H9 (cell line): ENCODE measurements around the gene EDDM3A. TPM values are rescaled to one million over a fixed set of nuclear protein-coding genes. Genes with fewer than 3 reads are reported as not detected.

ENCODE experiments used
- DNase-seq: peaks from one replicate; pipeline ENCODE4 v3.0.0-alpha.2; 2017
- H2AFZ ChIP-seq: one replicate; pipeline ENCODE4 v1.6.1; 2013; ENCODE audit warnings: mild to moderate bottlenecking, low read length, control low read depth, moderate library complexity
- H2AK5ac ChIP-seq: 2 replicates; pipeline ENCODE4 v1.6.1; 2013; ENCODE audit warnings: low read length, control low read depth, mixed read lengths; ENCODE audit not compliant: insufficient read length
- H2BK120ac ChIP-seq: one replicate; pipeline ENCODE4 v1.6.1; 2013; ENCODE audit warnings: low read depth, mild to moderate bottlenecking, low read length, control low read depth, inconsistent platforms; ENCODE audit not compliant: poor library complexity, severe bottlenecking
- H2BK12ac ChIP-seq: 2 replicates; pipeline ENCODE4 v1.6.1; 2013; ENCODE audit warnings: low read length, control low read depth, mixed read lengths, low read depth; ENCODE audit not compliant: insufficient read length
- H2BK15ac ChIP-seq: 2 replicates; pipeline ENCODE4 v1.6.1; 2013; ENCODE audit warnings: low read depth, low read length, control low read depth
- H2BK20ac ChIP-seq: one replicate; pipeline ENCODE4 v1.6.1; 2013; ENCODE audit warnings: low read depth, mild to moderate bottlenecking, low read length, control low read depth, inconsistent platforms; ENCODE audit not compliant: poor library complexity, severe bottlenecking
- H2BK5ac ChIP-seq: 2 replicates; pipeline ENCODE4 v1.6.1; 2013; ENCODE audit warnings: low read length, control low read depth, mixed read lengths; ENCODE audit not compliant: insufficient read length
- H3K14ac ChIP-seq: 2 replicates; pipeline ENCODE4 v1.6.1; 2013; ENCODE audit warnings: low read length, control low read depth; ENCODE audit not compliant: insufficient read depth
- H3K18ac ChIP-seq: 2 replicates; pipeline ENCODE4 v1.6.1; 2013; ENCODE audit warnings: low read depth, mild to moderate bottlenecking, mixed read lengths, low read length, control low read depth; ENCODE audit not compliant: insufficient read length
- H3K23ac ChIP-seq: 2 replicates; pipeline ENCODE4 v1.6.1; 2013; ENCODE audit warnings: low read length, control low read depth, mixed read lengths, low read depth; ENCODE audit not compliant: insufficient read length
- H3K23me2 ChIP-seq: 2 replicates; pipeline ENCODE4 v1.6.1; 2013; ENCODE audit warnings: low read depth, mild to moderate bottlenecking, mixed read lengths, low read length, control low read depth; ENCODE audit not compliant: insufficient read length, poor library complexity, severe bottlenecking
- H3K27ac ChIP-seq: 2 replicates; pipeline ENCODE4 v1.5.1; 2013; ENCODE audit warnings: low read length, control low read depth, mixed read lengths, low read depth; ENCODE audit not compliant: insufficient read length
- H3K27me3 ChIP-seq: 2 replicates; pipeline ENCODE4 v1.6.1; 2013; ENCODE audit warnings: low read length, control low read depth, inconsistent platforms; ENCODE audit not compliant: insufficient read depth
- H3K4ac ChIP-seq: 2 replicates; pipeline ENCODE4 v1.6.1; 2013; ENCODE audit warnings: low read depth, mild to moderate bottlenecking, control low read depth, inconsistent platforms, low read length, moderate library complexity
- H3K4me1 ChIP-seq: 2 replicates; pipeline ENCODE4 v1.6.1; 2013; ENCODE audit warnings: low read length, control low read depth, inconsistent platforms; ENCODE audit not compliant: insufficient read depth
- H3K4me2 ChIP-seq: 2 replicates; pipeline ENCODE4 v1.6.1; 2013; ENCODE audit warnings: low read length, control low read depth, mixed read lengths; ENCODE audit not compliant: insufficient read length, insufficient read depth
- H3K56ac ChIP-seq: 2 replicates; pipeline ENCODE4 v1.6.1; 2013; ENCODE audit warnings: low read depth, mild to moderate bottlenecking, mixed read lengths, low read length, control low read depth; ENCODE audit not compliant: insufficient read length
- H3K79me1 ChIP-seq: 2 replicates; pipeline ENCODE4 v1.6.1; 2013; ENCODE audit warnings: low read depth, mild to moderate bottlenecking, moderate library complexity, low read length, control low read depth, inconsistent platforms; ENCODE audit not compliant: insufficient read depth, poor library complexity, severe bottlenecking
- H3K79me2 ChIP-seq: 2 replicates; pipeline ENCODE4 v1.6.1; 2013; ENCODE audit warnings: low read length, control low read depth, inconsistent platforms; ENCODE audit not compliant: insufficient read depth
- H3K9ac ChIP-seq: 2 replicates; pipeline ENCODE4 v1.6.1; 2013; ENCODE audit warnings: low read length, control low read depth, mixed read lengths; ENCODE audit not compliant: insufficient read length; ENCODE audit errors: extremely low read depth
- H3K9me3 ChIP-seq: one replicate; pipeline ENCODE4 v1.6.1; 2013; ENCODE audit warnings: low read depth, low read length, inconsistent platforms; ENCODE audit not compliant: control insufficient read depth
- H3T11ph ChIP-seq: one replicate; pipeline ENCODE4 v1.6.1; 2013; ENCODE audit warnings: mild to moderate bottlenecking, low read length, control low read depth, inconsistent platforms
- H4K20me1 ChIP-seq: one replicate; pipeline ENCODE4 v1.6.1; 2013; ENCODE audit not compliant: control insufficient read depth, insufficient read length, insufficient read depth
- H4K5ac ChIP-seq: 2 replicates; pipeline ENCODE4 v1.6.1; 2013; ENCODE audit warnings: low read depth, mild to moderate bottlenecking, mixed read lengths, low read length, control low read depth; ENCODE audit not compliant: insufficient read length
- H4K8ac ChIP-seq: replicated peaks from 2 replicates; pipeline ENCODE4 v1.6.1; 2013; ENCODE audit warnings: low read length, control low read depth, mixed read lengths, low read depth; ENCODE audit not compliant: insufficient read length
- H4K91ac ChIP-seq: 2 replicates; pipeline ENCODE4 v1.6.1; 2013; ENCODE audit warnings: low read depth, mild to moderate bottlenecking, moderate library complexity, mixed read lengths, low read length, control low read depth; ENCODE audit not compliant: insufficient read length
- H3K27ac Mint-ChIP-seq, 3 experiments: 2 replicates in 2 of 3; 3 replicates in 1 of 3; pipeline ENCODE4 v1.8.0; 2020 to 2021; ENCODE audit warnings: mixed read lengths in 3 of 3, mild to moderate bottlenecking in 1 of 3, moderate library complexity in 1 of 3
- H3K27me3 Mint-ChIP-seq: 2 replicates; pipeline ENCODE4 v1.8.0; 2021; ENCODE audit warnings: low read depth, mild to moderate bottlenecking, moderate library complexity, mixed read lengths
- H3K36me3 Mint-ChIP-seq, 3 experiments: 2 replicates in 2 of 3; 3 replicates in 1 of 3; pipeline ENCODE4 v1.8.0; 2020 to 2021; ENCODE audit warnings: low read depth in 3 of 3, mixed read lengths in 3 of 3; ENCODE audit not compliant: insufficient read depth in 1 of 3
- H3K4me1 Mint-ChIP-seq, 2 experiments: 2 replicates each; pipeline ENCODE4 v1.8.0; 2020; ENCODE audit warnings: mixed read lengths in 2 of 2
- H3K4me3 Mint-ChIP-seq, 2 experiments: 2 replicates in 1 of 2; 3 replicates in 1 of 2; pipeline ENCODE4 v1.8.0; 2020 to 2021; ENCODE audit warnings: mild to moderate bottlenecking in 2 of 2, mixed read lengths in 2 of 2, moderate library complexity in 1 of 2
- H3K9me3 Mint-ChIP-seq, 2 experiments: 2 replicates in 1 of 2; 3 replicates in 1 of 2; pipeline ENCODE4 v1.8.0; 2020; ENCODE audit warnings: mild to moderate bottlenecking in 2 of 2, mixed read lengths in 2 of 2, moderate library complexity in 1 of 2
- WGBS: extraction: QIAGEN DNeasy Blood & Tissue Kit; methylation state at CpG from one replicate; pipeline ENCODE4 v1.1.7; 2013; ENCODE audit warnings: missing lambda C conversion rate, low lambda C conversion rate, mixed read lengths; ENCODE audit not compliant: insufficient read length; ENCODE audit errors: extremely low coverage; 5-methylcytosine and 5-hydroxymethylcytosine counted together
- total RNA-seq: library from RNA; stranded (reverse); gene quantifications from 2 replicates; pipeline ENCODE4 v1.2.1, GENCODE V29; 2021
- TF ChIP-seq, protein P1 (sequence below): fragments of 200-600 bp; sonication (generic); conservative IDR thresholded peaks from 3 replicates; pipeline ENCODE4 v1.8.0; 2021; ENCODE audit warnings: antibody characterized with exemption, mild to moderate bottlenecking

Gene EDDM3A
- total RNA-seq, 1 experiment from 2014 or later: not detected

DNA sequence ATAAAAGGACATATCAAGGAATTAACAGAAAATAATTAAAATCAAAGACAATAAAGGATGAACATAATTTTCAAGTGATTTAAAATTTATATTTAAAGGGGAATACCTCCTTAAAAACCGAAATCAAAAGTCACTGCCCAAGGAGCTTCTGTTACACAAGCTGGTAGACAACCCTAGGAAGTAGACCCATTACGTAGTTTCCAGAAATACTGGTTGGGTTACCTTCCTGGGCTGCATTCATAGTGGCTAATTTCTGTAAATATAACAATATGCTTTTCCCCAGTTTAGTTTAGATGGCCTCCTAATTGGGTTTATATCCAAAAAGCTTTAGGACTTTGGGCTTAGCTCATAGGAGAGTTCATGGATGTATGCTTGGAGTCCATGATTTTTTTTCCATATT lies 2.1 kb upstream of the EDDM3A start:
- WGBS: no CpG with 5 or more reads among the region's 2 CpGs

More for the DNA sequence above, 2.1 kb upstream of the EDDM3A start:
- Histone ChIP-seq H2AK5ac (no peak overlapping the region), H3K79me1 (no peaks in the 10 kb centered on the region), H3K23me2 (no peaks in the 10 kb centered on the region), H3K18ac (no peak overlapping the region), H3K27ac (no peak overlapping the region), H2BK5ac (no peak overlapping the region), H3K79me2 (no peaks in the 10 kb centered on the region), H3K9ac (no peak overlapping the region), H4K91ac (no peak overlapping the region), H3K9me3 (no peaks in the 10 kb centered on the region), H3K23ac (no peak overlapping the region), H3K14ac (no peak overlapping the region), H3K4me2 (no peak overlapping the region), H4K20me1 (no peaks in the 10 kb centered on the region), H2AFZ (no peak overlapping the region), H2BK120ac (no peak overlapping the region), H3T11ph (no peak overlapping the region), H3K4me1 (no peaks in the 10 kb centered on the region), H3K4ac (no peak overlapping the region), H2BK20ac (no peak overlapping the region), H3K56ac (no peak overlapping the region), H2BK15ac (no peak overlapping the region), H2BK12ac (no peak overlapping the region), H4K8ac (no peak overlapping the region), H4K5ac (no peak overlapping the region), H3K27me3 (no peaks in the 10 kb centered on the region)
- Mint-ChIP-seq H3K27me3 (no peaks in the 10 kb centered on the region; the same call in 1 of the 2 replicates), H3K4me1 (peaks cover 2 to 9% of the 10 kb centered on the region in 2 experiments; a peak in 3 of 4 replicates), H3K27ac (no peak overlapping the region), H3K4me3 (no peak overlapping the region), H3K9me3 (no peaks in the 10 kb centered on the region), H3K36me3 (no peaks in the 10 kb centered on the region)
- TF ChIP-seq, protein P1, sequence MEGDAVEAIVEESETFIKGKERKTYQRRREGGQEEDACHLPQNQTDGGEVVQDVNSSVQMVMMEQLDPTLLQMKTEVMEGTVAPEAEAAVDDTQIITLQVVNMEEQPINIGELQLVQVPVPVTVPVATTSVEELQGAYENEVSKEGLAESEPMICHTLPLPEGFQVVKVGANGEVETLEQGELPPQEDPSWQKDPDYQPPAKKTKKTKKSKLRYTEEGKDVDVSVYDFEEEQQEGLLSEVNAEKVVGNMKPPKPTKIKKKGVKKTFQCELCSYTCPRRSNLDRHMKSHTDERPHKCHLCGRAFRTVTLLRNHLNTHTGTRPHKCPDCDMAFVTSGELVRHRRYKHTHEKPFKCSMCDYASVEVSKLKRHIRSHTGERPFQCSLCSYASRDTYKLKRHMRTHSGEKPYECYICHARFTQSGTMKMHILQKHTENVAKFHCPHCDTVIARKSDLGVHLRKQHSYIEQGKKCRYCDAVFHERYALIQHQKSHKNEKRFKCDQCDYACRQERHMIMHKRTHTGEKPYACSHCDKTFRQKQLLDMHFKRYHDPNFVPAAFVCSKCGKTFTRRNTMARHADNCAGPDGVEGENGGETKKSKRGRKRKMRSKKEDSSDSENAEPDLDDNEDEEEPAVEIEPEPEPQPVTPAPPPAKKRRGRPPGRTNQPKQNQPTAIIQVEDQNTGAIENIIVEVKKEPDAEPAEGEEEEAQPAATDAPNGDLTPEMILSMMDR: no peak
- DNase-seq: no peak
